Adrenal gland (tissue), 5 donors: ENCODE measurements around the gene ARL10.

Experiments
- POLR2A ChIP-seq, 2 donors: fragments of 450-650 bp; IDR thresholded peaks; one replicate each; pipeline ENCODE4 v1.6.1; 2017; ENCODE audit warnings: antibody characterized with exemption in 2 of 2, mild to moderate bottlenecking in 2 of 2, moderate library complexity in 1 of 2
- TF ChIP-seq, protein P1 (sequence below), 6 experiments: fragments of 450-650 bp in 4 of 6; fragments of 200-600 bp in 2 of 6; sonication (generic) in 1 of 6; IDR thresholded peaks; 1 replicate in 5 of 6; 2 replicates in 1 of 6; pipeline versions ENCODE4 v1.5.1 to v1.8.0; 2016 to 2021; ENCODE audit warnings: antibody characterized with exemption in 6 of 6, mild to moderate bottlenecking in 2 of 6, moderate library complexity in 1 of 6
- donor health status: DM: no; HTN: no; CAD: no.

DNA sequence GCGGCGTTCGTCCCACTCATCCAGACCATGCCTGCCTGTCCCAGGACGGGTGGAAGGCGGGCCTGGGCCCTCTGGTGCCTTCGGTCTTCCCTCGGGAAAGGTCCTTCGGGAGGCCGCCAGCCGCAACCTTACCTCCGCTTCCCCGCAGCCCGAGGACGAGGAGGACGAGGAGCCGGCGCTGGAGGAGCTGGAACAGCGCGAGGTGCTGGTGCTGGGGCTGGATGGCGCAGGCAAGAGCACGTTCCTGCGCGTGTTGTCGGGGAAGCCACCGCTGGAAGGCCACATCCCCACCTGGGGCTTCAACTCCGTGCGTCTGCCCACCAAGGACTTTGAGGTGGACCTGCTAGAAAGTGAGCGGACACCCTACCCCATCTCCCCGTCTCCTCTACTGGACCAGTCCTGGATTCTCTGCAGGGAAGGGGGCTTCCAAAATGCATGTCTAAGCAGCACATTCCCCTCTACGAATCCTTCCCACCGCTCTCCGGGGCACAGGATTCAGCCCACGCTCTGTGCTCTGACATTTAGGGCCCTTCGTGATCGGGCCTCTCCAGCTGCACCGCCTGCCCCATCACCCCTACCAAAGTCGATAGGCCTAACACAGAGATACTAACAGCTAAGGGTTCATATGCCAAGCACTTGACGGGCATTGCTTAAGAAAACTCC lies 1.1 kb downstream of the ARL10 start:
- TF ChIP-seq, protein P1, sequence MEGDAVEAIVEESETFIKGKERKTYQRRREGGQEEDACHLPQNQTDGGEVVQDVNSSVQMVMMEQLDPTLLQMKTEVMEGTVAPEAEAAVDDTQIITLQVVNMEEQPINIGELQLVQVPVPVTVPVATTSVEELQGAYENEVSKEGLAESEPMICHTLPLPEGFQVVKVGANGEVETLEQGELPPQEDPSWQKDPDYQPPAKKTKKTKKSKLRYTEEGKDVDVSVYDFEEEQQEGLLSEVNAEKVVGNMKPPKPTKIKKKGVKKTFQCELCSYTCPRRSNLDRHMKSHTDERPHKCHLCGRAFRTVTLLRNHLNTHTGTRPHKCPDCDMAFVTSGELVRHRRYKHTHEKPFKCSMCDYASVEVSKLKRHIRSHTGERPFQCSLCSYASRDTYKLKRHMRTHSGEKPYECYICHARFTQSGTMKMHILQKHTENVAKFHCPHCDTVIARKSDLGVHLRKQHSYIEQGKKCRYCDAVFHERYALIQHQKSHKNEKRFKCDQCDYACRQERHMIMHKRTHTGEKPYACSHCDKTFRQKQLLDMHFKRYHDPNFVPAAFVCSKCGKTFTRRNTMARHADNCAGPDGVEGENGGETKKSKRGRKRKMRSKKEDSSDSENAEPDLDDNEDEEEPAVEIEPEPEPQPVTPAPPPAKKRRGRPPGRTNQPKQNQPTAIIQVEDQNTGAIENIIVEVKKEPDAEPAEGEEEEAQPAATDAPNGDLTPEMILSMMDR (IDR thresholded peaks at IDR 0.05), result no peak
- TF ChIP-seq POLR2A (IDR thresholded peaks at IDR 0.05), result no peak
